Left ventricle myocardium inferior (tissue), 1 donor: ENCODE measurements around the gene VGLL3. TPM values are rescaled to one million over a fixed set of nuclear protein-coding genes. Genes with fewer than 3 reads are reported as not detected.

ENCODE experiments used
- DNase-seq: peaks from one replicate; pipeline ENCODE4 v3.0.0-alpha.2; 2020
- H3K27ac ChIP-seq: fragments of 200-600 bp; replicated peaks from 2 replicates; pipeline ENCODE4 v1.8.0; 2021
- H3K27me3 ChIP-seq: fragments of 200-600 bp; 2 replicates; pipeline ENCODE4 v1.8.0; 2021; ENCODE audit warnings: low read depth
- H3K36me3 ChIP-seq: fragments of 200-600 bp; 2 replicates; pipeline ENCODE4 v1.8.0; 2021
- H3K4me1 ChIP-seq: fragments of 200-600 bp; 2 replicates; pipeline ENCODE4 v1.8.0; 2021
- H3K4me3 ChIP-seq: fragments of 200-600 bp; 2 replicates; pipeline ENCODE4 v1.8.0; 2021; ENCODE audit warnings: mild to moderate bottlenecking, moderate library complexity
- H3K9me3 ChIP-seq: fragments of 200-600 bp; replicated peaks from 2 replicates; pipeline ENCODE4 v1.8.0; 2021
- CTCF ChIP-seq: fragments of 200-600 bp; IDR thresholded peaks from 2 replicates; pipeline ENCODE4 v1.8.0; 2021; ENCODE audit warnings: antibody characterized with exemption, mild to moderate bottlenecking, borderline replicate concordance
- intact Hi-C: fragments of 100-400 bp; cut with micrococcal nuclease; formaldehyde crosslinking; loops from one replicate; pipeline ENCODE4 v1.11.0; 2022
- total RNA-seq: library from RNA; stranded (reverse); fragmentation: NEBNext Ultra II Directional; extraction: Animal tissue kit (Norgen Biotek cat#: 25700); gene quantifications from one replicate; pipeline ENCODE4 v1.2.1, GENCODE V29; 2021
- donor health status: DM: no; HTN: yes; CAD: no; lungs with severe emphysema.

The VGLL3 gene
- total RNA-seq, 1 donor from 2014 or later: 4.0 TPM

DNA sequence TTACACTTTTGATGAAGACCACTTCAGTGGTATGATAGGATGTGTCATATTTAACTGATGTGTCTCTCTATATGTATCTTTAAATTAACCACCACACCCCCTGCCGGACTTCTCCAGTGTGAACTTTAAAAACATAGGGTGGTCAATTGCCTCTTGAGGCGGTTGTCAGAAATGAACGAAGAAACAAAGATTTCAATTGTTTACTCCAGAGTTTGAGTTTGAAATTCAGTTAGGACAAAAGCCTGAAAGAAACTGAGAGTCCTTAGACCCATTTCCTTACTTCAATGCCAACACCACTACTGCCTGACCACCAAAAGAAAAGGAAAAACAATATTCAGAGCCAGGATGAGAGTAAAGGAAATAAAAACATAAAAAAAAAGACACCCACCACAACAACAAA is 40.2 kb downstream of the VGLL3 start:
- intact Hi-C loops: no loop called here
- no peaks in the 10 kb centered on the region for H3K4me1 ChIP-seq
- no peaks in the 10 kb centered on the region for H3K9me3 ChIP-seq
- TF ChIP-seq CTCF: no peak
- H3K27ac ChIP-seq: no peak overlapping the region
- H3K36me3 ChIP-seq: no peaks in the 10 kb centered on the region
- no peaks in the 10 kb centered on the region for H3K27me3 ChIP-seq
- no peak overlapping the region for H3K4me3 ChIP-seq
- no peak for DNase-seq

DNA sequence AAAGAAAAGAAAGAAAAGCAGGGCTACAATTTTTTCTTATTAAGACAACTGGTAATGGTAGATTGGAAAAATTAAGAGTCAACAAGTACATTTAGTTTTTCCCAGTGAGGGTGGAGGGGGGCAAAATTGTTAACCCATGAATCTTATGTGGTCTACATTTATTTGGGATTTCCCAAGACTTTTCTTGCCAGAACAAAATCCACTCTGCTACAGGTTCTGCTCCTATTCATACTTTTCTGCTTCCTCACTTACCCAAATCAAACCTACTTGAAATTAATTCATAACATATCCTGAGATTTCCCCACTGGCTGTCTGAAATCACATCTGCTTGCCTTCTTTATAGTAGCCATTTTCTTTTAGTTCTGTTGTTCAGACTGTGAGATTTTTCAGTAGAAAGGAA is 41.1 kb downstream of the VGLL3 start:
- Histone ChIP-seq H3K27ac (no peak overlapping the region), H3K27me3 (no peaks in the 10 kb centered on the region), H3K4me3 (no peak overlapping the region), H3K36me3 (no peaks in the 10 kb centered on the region), H3K4me1 (no peaks in the 10 kb centered on the region), H3K9me3 (no peaks in the 10 kb centered on the region)
- no peak for DNase-seq
- TF ChIP-seq CTCF: no peak
- intact Hi-C loops: no loop called here

DNA sequence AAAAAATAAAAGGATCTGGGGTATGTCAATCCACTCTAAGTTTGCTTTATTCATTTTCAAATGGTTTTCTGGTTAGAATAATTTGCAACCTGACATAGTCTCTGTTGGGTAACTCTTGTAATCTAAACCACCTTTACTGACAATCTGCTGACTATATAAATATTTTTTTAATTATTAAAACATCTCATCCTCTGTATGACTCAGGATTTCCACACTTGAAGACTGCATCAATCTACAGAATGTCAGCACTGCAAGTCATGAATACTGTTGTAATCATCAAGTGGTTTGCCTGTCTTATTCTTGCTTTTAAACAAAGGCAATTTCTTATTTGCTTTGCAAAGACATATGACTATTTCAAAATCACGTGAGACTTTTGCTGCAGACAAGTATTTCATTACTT is 42.1 kb downstream of the VGLL3 start:
- intact Hi-C loops: no loop called here
- no peak for DNase-seq
- TF ChIP-seq CTCF: no peak
- no peaks in the 10 kb centered on the region for H3K27me3 ChIP-seq
- H3K4me1 ChIP-seq: no peaks in the 10 kb centered on the region
- H3K36me3 ChIP-seq: no peaks in the 10 kb centered on the region
- no peak overlapping the region for H3K27ac ChIP-seq
- no peak overlapping the region for H3K4me3 ChIP-seq
- no peaks in the 10 kb centered on the region for H3K9me3 ChIP-seq

- Histone ChIP-seq H3K27ac (no peak overlapping the region), H3K4me1 (no peaks in the 10 kb centered on the region), H3K4me3 (no peak overlapping the region), H3K9me3 (no peaks in the 10 kb centered on the region), H3K27me3 (no peaks in the 10 kb centered on the region), H3K36me3 (no peaks in the 10 kb centered on the region)
- TF ChIP-seq CTCF: no peak
- intact Hi-C loops: no loop called here
- no peak for DNase-seq
These were observed 48.7 kb downstream of the VGLL3 start for GRCh38 chr3:86942206-86942605.

GRCh38 chr3:86938416-86939105 is 52.4 kb downstream of the VGLL3 start:
- no peak for DNase-seq
- Histone ChIP-seq H3K27ac (no peak overlapping the region), H3K36me3 (no peaks in the 10 kb centered on the region), H3K9me3 (no peaks in the 10 kb centered on the region), H3K4me3 (no peak overlapping the region), H3K4me1 (no peaks in the 10 kb centered on the region), H3K27me3 (no peaks in the 10 kb centered on the region)
- TF ChIP-seq CTCF: no peak
- intact Hi-C loops: no loop called here
